HFFc6 (cell line): ENCODE results near the gene FAM131A. TPM values are rescaled to one million over a fixed set of nuclear protein-coding genes. Genes with fewer than 3 reads are reported as not detected.

Source experiments
- DNase-seq: peaks from one replicate; pipeline ENCODE4 v3.0.0-alpha.2; 2018
- H3K27ac Mint-ChIP-seq: 2 replicates; pipeline ENCODE4 v1.8.0; 2020; ENCODE audit warnings: mild to moderate bottlenecking, mixed read lengths
- H3K27me3 Mint-ChIP-seq: 2 replicates; pipeline ENCODE4 v1.8.0; 2021; ENCODE audit warnings: mild to moderate bottlenecking, moderate library complexity, mixed read lengths; ENCODE audit not compliant: insufficient read depth
- H3K36me3 Mint-ChIP-seq: 2 replicates; pipeline ENCODE4 v1.8.0; 2021; ENCODE audit warnings: low read depth, mixed read lengths
- H3K4me1 Mint-ChIP-seq: 2 replicates; pipeline ENCODE4 v1.8.0; 2020; ENCODE audit warnings: low read depth, mixed read lengths
- H3K4me3 Mint-ChIP-seq: 2 replicates; pipeline ENCODE4 v1.8.0; 2020; ENCODE audit warnings: mild to moderate bottlenecking, moderate library complexity, mixed read lengths
- H3K9me3 Mint-ChIP-seq: 2 replicates; pipeline ENCODE4 v1.8.0; 2020; ENCODE audit warnings: mild to moderate bottlenecking, mixed read lengths
- CTCF ChIP-seq: fragments of 200-600 bp; sonication (generic); IDR thresholded peaks from 2 replicates; pipeline ENCODE4 v1.5.0; 2021; ENCODE audit warnings: antibody characterized with exemption, mild to moderate bottlenecking
- total RNA-seq, 6 experiments: library from RNA; stranded (reverse); fragmentation: NEBNext Ultra II Directional; extraction: Animal tissue kit (Norgen Biotek cat#: 25700); gene quantifications; 2 replicates in 1 of 6; 3 replicates in 5 of 6; pipeline ENCODE4 v1.2.3, GENCODE V29; 2021

Gene FAM131A
- total RNA-seq, 6 experiments from 2014 or later = 11.2 to 13.6 (median 11.9) TPM

GRCh38 chr3:184377882-184378445 is 40.6 kb downstream of the FAM131A start, which contains the start of gene THPO:
Gene THPO (minus strand): TSS chr3:184378207. CDS start chr3:184376259, 1,948 bp downstream.
- no peak within 1 kb of the TSS for H3K4me3 Mint-ChIP-seq
- H3K9me3 Mint-ChIP-seq = no peaks in the 10 kb centered on the region
- no peak for TF ChIP-seq CTCF
- peaks cover 14% of the 10 kb centered on the region for H3K4me1 Mint-ChIP-seq
- DNase-seq = no peak
- no peak within 1 kb of the TSS for H3K27ac Mint-ChIP-seq
- no peaks in the 10 kb centered on the region for H3K36me3 Mint-ChIP-seq
- peaks cover 45% of the 10 kb centered on the region for H3K27me3 Mint-ChIP-seq

- Mint-ChIP-seq H3K36me3 (no peaks in the 10 kb centered on the region), H3K27ac (no peak overlapping the region), H3K4me1 (peaks cover 7% of the 10 kb centered on the region), H3K27me3 (peaks cover 47% of the 10 kb centered on the region), H3K9me3 (no peaks in the 10 kb centered on the region), H3K4me3 (peak overlapping the region; percentile 20; the same call in 1 of the 2 replicates)
- DNase-seq = no peak
- TF ChIP-seq CTCF = no peak
These were observed 41.4 kb downstream of the FAM131A start for GRCh38 chr3:184378651-184379357.

GRCh38 chr3:184379358-184380184 is 42.2 kb downstream of the FAM131A start, which contains the start of gene CHRD:
Gene CHRD (plus strand): TSS chr3:184380054. CDS start chr3:184380319, 265 bp downstream.
- DNase-seq = no peak
- Mint-ChIP-seq H3K9me3 (no peaks in the 10 kb centered on the region), H3K4me1 (peaks cover 6% of the 10 kb centered on the region; the same call in 1 of the 2 replicates), H3K36me3 (no peaks in the 10 kb centered on the region), H3K27ac (no peak within 1 kb of the TSS), H3K27me3 (peaks cover 48% of the 10 kb centered on the region), H3K4me3 (peak within 1 kb of the TSS; percentile 20; the same call in 1 of the 2 replicates)
- no peak for TF ChIP-seq CTCF

- no peak for TF ChIP-seq CTCF
- no peaks in the 10 kb centered on the region for H3K36me3 Mint-ChIP-seq
- H3K27me3 Mint-ChIP-seq = peaks cover 49% of the 10 kb centered on the region
- no peaks in the 10 kb centered on the region for H3K9me3 Mint-ChIP-seq
- no peak overlapping the region for H3K4me3 Mint-ChIP-seq
- no peak overlapping the region for H3K27ac Mint-ChIP-seq
- H3K4me1 Mint-ChIP-seq = peaks cover 6% of the 10 kb centered on the region; the same call in 1 of the 2 replicates
- DNase-seq = no peak
These were observed 42.8 kb downstream of the FAM131A start for GRCh38 chr3:184380185-184380626.

- no peak overlapping the region for H3K4me3 Mint-ChIP-seq
- peaks cover 44% of the 10 kb centered on the region for H3K27me3 Mint-ChIP-seq
- H3K36me3 Mint-ChIP-seq = no peaks in the 10 kb centered on the region
- no peaks in the 10 kb centered on the region for H3K9me3 Mint-ChIP-seq
- no peak overlapping the region for H3K27ac Mint-ChIP-seq
- no peak for TF ChIP-seq CTCF
- no peak for DNase-seq
- peaks cover 6% of the 10 kb centered on the region; the same call in 1 of the 2 replicates for H3K4me1 Mint-ChIP-seq
These were observed 43.3 kb downstream of the FAM131A start for GRCh38 chr3:184380627-184381260.
